A549 (cell line): ENCODE measurements around the gene PBX2. TPM values are rescaled to one million over a fixed set of nuclear protein-coding genes. Genes with fewer than 3 reads are reported as not detected.

ENCODE experiments used
- ATAC-seq, 2 experiments: fragments of 200-7000 bp in 1 of 2; fragments of >200 bp in 1 of 2; cut with Nextera tagmentation in 1 of 2; cut with Tn5 transposase in 1 of 2; 3 replicates each; pipeline versions ENCODE4 v1.8.0 to v1.9.1; 2018 to 2020; ENCODE audit warnings: mild to moderate bottlenecking in 1 of 2, moderate library complexity in 1 of 2
- CTCF ChIA-PET: fragments of 300-600 bp; sonication (Branson Sonifier 250); formaldehyde crosslinking; extraction: SDS; loops from one replicate; lab custom pipeline; 2021; ENCODE audit warnings: antibody characterized with exemption, inconsistent platforms; lab: Yijun Ruan, JAX
- POLR2A ChIA-PET: fragments of 350-600 bp; formaldehyde crosslinking; extraction: SDS; loops from one replicate; lab custom pipeline; 2021; ENCODE audit warnings: antibody characterized with exemption, inconsistent platforms; lab: Yijun Ruan, JAX
- DNase-seq, 2 experiments: peaks; one replicate each; pipeline versions ENCODE4 v3.0.0 to v3.0.0-alpha.2; 2011 to 2016; ENCODE audit warnings: low read depth in 1 of 2, low spot score in 1 of 2
- FAIRE-seq: peaks from 2 replicates; lab custom pipeline; 2011; peaks lifted over from hg19 to GRCh38; lab: Jason Lieb, UNC
- H3K27ac ChIP-seq, 2 experiments: fragments of >200 bp; sonication (Bioruptor Twin); formaldehyde crosslinking; 3 replicates each; pipeline ENCODE4 v1.5.1; 2016 to 2017
- H3K4me1 ChIP-seq: fragments of >200 bp; sonication (Bioruptor Twin); formaldehyde crosslinking; 3 replicates; pipeline ENCODE4 v1.6.1; 2016
- H3K4me2 ChIP-seq: fragments of >200 bp; sonication (Bioruptor Twin); formaldehyde crosslinking; 3 replicates; pipeline ENCODE4 v1.6.1; 2016
- H3K4me3 ChIP-seq: fragments of >200 bp; sonication (Bioruptor Twin); formaldehyde crosslinking; 3 replicates; pipeline ENCODE4 v1.5.1; 2016
- H3K9me3 ChIP-seq: fragments of >200 bp; sonication (Bioruptor Twin); formaldehyde crosslinking; 3 replicates; pipeline ENCODE4 v1.6.1; 2016
- CHD2 ChIP-seq: fragments of 150-350 bp; IDR thresholded peaks from 2 replicates; pipeline ENCODE4 v1.6.1; 2014; ENCODE audit warnings: low read length; ENCODE audit not compliant: partially characterized antibody
- CHD4 ChIP-seq: fragments of 200-600 bp; sonication (generic); IDR thresholded peaks from 2 replicates; pipeline ENCODE4 v1.6.1; 2016; ENCODE audit warnings: antibody characterized with exemption, mild to moderate bottlenecking, borderline replicate concordance
- EHF ChIP-seq: fragments of 250-450 bp; sonication (Bioruptor Pico); IDR thresholded peaks from 2 replicates; pipeline ENCODE4 v1.5.0; 2020; ENCODE audit warnings: mild to moderate bottlenecking
- EHMT2 ChIP-seq: fragments of 200-600 bp; sonication (generic); IDR thresholded peaks from 2 replicates; pipeline ENCODE4 v1.6.1; 2016; ENCODE audit warnings: antibody characterized with exemption, low read depth, mild to moderate bottlenecking, moderate library complexity
- FOSB ChIP-seq: fragments of 250-450 bp; sonication (Bioruptor Pico); IDR thresholded peaks from 2 replicates; pipeline ENCODE4 v1.5.0; 2020; ENCODE audit warnings: mild to moderate bottlenecking, moderate library complexity
- FOSL2 ChIP-seq, 2 experiments: fragments of 450-650 bp in 1 of 2; fragments of >200 bp in 1 of 2; sonication (Bioruptor Twin) in 1 of 2; formaldehyde crosslinking; IDR thresholded peaks; 2 replicates each; pipeline versions ENCODE4 v1.5.0 to v1.6.1; 2016 to 2020; ENCODE audit warnings: mild to moderate bottlenecking in 1 of 2, moderate library complexity in 1 of 2
- HOXB5 ChIP-seq: fragments of 250-450 bp; sonication (Bioruptor Pico); IDR thresholded peaks from 2 replicates; pipeline ENCODE4 v1.5.0; 2020; ENCODE audit warnings: mild to moderate bottlenecking, moderate library complexity
- JUNB ChIP-seq: fragments of >200 bp; sonication (Bioruptor Twin); formaldehyde crosslinking; IDR thresholded peaks from 2 replicates; pipeline ENCODE4 v1.6.1; 2016
- KDM5A ChIP-seq: fragments of 200-600 bp; sonication (generic); IDR thresholded peaks from 2 replicates; pipeline ENCODE4 v1.6.1; 2016; ENCODE audit warnings: antibody characterized with exemption, mild to moderate bottlenecking
- MAFK ChIP-seq: fragments of 450-650 bp; IDR thresholded peaks from 2 replicates; pipeline ENCODE4 v1.6.1; 2014; ENCODE audit not compliant: partially characterized antibody
- MAZ ChIP-seq: fragments of 150-350 bp; IDR thresholded peaks from 2 replicates; pipeline ENCODE4 v1.6.1; 2014; ENCODE audit warnings: antibody characterized with exemption, low read depth, low read length, borderline replicate concordance
- MYC ChIP-seq: IDR thresholded peaks from 2 replicates; pipeline ENCODE4 v1.6.1; 2012; ENCODE audit warnings: mild to moderate bottlenecking, inconsistent platforms, low read length, improper control_type of control experiment, borderline replicate concordance
- NFE2L2 ChIP-seq: fragments of 150-350 bp; conservative IDR thresholded peaks from 2 replicates; pipeline ENCODE4 v1.6.1; 2014; ENCODE audit warnings: low read length
- NPAS2 ChIP-seq: fragments of 250-450 bp; sonication (Bioruptor Pico); IDR thresholded peaks from 2 replicates; pipeline ENCODE4 v1.8.0; 2022; ENCODE audit warnings: mild to moderate bottlenecking, moderate library complexity, borderline replicate concordance
- NR3C1 ChIP-seq: fragments of >200 bp; sonication (Bioruptor Twin); formaldehyde crosslinking; IDR thresholded peaks from 3 replicates; pipeline ENCODE4 v1.6.1; 2017
- PHF8 ChIP-seq: fragments of 200-600 bp; sonication (generic); IDR thresholded peaks from 2 replicates; pipeline ENCODE4 v1.6.1; 2016; ENCODE audit warnings: low read depth, mild to moderate bottlenecking, antibody characterized with exemption, moderate library complexity, borderline replicate concordance
- RARB ChIP-seq: fragments of 250-450 bp; sonication (Bioruptor Pico); IDR thresholded peaks from 2 replicates; pipeline ENCODE4 v1.8.0; 2021; ENCODE audit warnings: mild to moderate bottlenecking, moderate library complexity
- SMC3 ChIP-seq: fragments of >200 bp; sonication (Bioruptor Twin); formaldehyde crosslinking; IDR thresholded peaks from 3 replicates; pipeline ENCODE4 v1.6.1; 2018; ENCODE audit warnings: inconsistent platforms
- WGBS: methylation state at CpG from one replicate; pipeline ENCODE4 v1.1.6; 2017; ENCODE audit errors: missing lambda C conversion rate; 5-methylcytosine and 5-hydroxymethylcytosine counted together
- polyA plus RNA-seq, 4 experiments: library from polyadenylated mRNA; depleted of rRNA in 3 of 4; stranded (reverse); fragments of >200 nt; fragmentation: RNase III in 1 of 4; extraction: RNeasy Plus Mini Kit Qiagen cat#74134 plus additional on column Dnase treatment in 1 of 4; gene quantifications; 2 replicates in 3 of 4; 3 replicates in 1 of 4; pipeline ENCODE4 v1.2.3, GENCODE V29; 2011 to 2017
- TF ChIP-seq, protein P1 (sequence below): fragments of 200-600 bp; sonication (generic); IDR thresholded peaks from 2 replicates; pipeline ENCODE4 v1.6.1; 2016; ENCODE audit warnings: antibody characterized with exemption, mild to moderate bottlenecking, moderate library complexity
- TF ChIP-seq, protein P2 (sequence below): fragments of >200 bp; sonication (Bioruptor Twin); formaldehyde crosslinking; IDR thresholded peaks from 3 replicates; pipeline ENCODE4 v1.6.1; 2016
- TF ChIP-seq, protein P3 (sequence below): IDR thresholded peaks from 2 replicates; pipeline ENCODE4 v1.6.1; 2012
- TF ChIP-seq, protein P4 (sequence below): fragments of 250-450 bp; sonication (Bioruptor Pico); IDR thresholded peaks from 2 replicates; pipeline ENCODE4 v1.5.0; 2020; ENCODE audit warnings: low read depth, mild to moderate bottlenecking, moderate library complexity
- TF ChIP-seq, protein P5 (sequence below): fragments of 150-350 bp; IDR thresholded peaks from 2 replicates; pipeline ENCODE4 v1.6.1; 2014; ENCODE audit warnings: low read depth, mild to moderate bottlenecking, low read length
- TF ChIP-seq, protein P6 (sequence below): fragments of 250-450 bp; sonication (Bioruptor Pico); IDR thresholded peaks from 2 replicates; pipeline ENCODE4 v1.5.0; 2021; ENCODE audit warnings: mild to moderate bottlenecking, moderate library complexity, borderline replicate concordance
- TF ChIP-seq, protein P7 (sequence below): fragments of >200 bp; sonication (Bioruptor Twin); formaldehyde crosslinking; IDR thresholded peaks from 2 replicates; pipeline ENCODE4 v1.6.1; 2016

PBX2 gene
- polyA plus RNA-seq, 2 of the 4 experiments (the other 2 are of a cell fraction): 27.0 to 30.8 TPM

DNA sequence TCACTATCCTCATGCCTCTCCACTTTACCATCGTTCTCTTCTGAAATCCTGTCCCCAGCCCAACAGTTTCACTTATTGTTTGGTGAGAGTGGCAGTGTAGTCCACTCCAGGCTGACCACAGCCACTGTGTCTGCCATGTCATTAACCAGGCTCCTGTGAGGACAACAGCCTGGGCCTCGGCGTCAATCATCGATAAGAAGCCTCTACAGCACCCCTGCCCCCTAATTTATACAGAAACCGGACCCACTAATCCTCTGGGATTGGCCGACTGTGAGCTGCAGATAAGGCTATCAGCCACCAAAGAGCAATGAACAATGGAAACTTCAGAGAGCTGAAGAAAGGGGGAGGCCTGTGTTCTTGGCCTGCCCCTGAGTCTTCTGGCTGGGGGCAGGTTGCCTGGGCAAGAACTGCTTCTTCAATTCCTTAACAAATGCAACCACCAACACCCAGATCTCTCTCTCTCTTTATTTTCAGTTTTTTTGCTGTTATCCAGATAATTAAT lies 22.2 kb downstream of the PBX2 start:
- ATAC-seq (no peak), DNase-seq (no peak), FAIRE-seq (no peak)
- H3K4me1 ChIP-seq: no peaks in the 10 kb centered on the region
- ChIA-PET POLR2A (interaction anchor here (1.3 kb wide), 1 partner anchor 40 kb away, joined by 3 read pairs; the partner anchor contains the start of gene ATF6B), CTCF (no interaction called here)
- TF ChIP-seq NPAS2 (CRISPR knock-in tag): no peak
- TF ChIP-seq, protein P1, sequence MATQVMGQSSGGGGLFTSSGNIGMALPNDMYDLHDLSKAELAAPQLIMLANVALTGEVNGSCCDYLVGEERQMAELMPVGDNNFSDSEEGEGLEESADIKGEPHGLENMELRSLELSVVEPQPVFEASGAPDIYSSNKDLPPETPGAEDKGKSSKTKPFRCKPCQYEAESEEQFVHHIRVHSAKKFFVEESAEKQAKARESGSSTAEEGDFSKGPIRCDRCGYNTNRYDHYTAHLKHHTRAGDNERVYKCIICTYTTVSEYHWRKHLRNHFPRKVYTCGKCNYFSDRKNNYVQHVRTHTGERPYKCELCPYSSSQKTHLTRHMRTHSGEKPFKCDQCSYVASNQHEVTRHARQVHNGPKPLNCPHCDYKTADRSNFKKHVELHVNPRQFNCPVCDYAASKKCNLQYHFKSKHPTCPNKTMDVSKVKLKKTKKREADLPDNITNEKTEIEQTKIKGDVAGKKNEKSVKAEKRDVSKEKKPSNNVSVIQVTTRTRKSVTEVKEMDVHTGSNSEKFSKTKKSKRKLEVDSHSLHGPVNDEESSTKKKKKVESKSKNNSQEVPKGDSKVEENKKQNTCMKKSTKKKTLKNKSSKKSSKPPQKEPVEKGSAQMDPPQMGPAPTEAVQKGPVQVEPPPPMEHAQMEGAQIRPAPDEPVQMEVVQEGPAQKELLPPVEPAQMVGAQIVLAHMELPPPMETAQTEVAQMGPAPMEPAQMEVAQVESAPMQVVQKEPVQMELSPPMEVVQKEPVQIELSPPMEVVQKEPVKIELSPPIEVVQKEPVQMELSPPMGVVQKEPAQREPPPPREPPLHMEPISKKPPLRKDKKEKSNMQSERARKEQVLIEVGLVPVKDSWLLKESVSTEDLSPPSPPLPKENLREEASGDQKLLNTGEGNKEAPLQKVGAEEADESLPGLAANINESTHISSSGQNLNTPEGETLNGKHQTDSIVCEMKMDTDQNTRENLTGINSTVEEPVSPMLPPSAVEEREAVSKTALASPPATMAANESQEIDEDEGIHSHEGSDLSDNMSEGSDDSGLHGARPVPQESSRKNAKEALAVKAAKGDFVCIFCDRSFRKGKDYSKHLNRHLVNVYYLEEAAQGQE: no peak
- TF ChIP-seq CHD2: no peak
- no peak for TF ChIP-seq SMC3
- TF ChIP-seq HOXB5 (CRISPR knock-in tag): no peak
- TF ChIP-seq JUNB: no peak
- no peak for TF ChIP-seq PHF8
- TF ChIP-seq MAFK: no peak
- H3K9me3 ChIP-seq: no peaks in the 10 kb centered on the region
- no peak overlapping the region for H3K27ac ChIP-seq
- no peak overlapping the region for H3K4me2 ChIP-seq
- WGBS: 92% methylated on average over 4 of the region's 6 CpGs
- no peak overlapping the region for H3K4me3 ChIP-seq

DNA sequence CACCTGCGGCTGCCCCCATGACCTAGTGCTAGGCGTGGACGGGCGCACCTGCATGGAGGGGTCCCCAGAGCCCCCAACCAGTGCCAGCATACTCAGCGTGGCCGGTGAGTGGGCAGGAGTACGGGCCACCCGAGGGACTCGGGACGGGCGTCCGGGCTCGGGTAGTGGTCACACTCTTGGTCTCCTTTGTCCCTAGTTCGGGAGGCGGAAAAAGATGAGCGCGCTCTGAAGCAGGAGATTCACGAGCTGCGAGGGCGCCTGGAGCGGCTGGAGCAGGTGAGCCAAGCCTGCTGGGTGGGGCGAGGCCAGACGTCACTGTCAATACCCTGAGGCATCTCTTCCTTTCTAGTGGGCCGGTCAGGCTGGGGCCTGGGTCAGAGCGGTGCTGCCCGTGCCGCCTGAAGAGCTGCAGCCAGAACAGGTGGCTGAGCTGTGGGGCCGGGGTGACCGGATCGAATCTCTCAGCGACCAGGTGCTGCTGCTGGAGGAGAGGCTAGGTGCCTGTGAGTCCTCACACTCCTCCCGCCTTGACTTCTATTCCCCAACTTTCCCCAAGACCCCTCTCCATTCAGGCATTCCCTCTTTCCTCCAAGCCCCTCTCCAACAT lies 22.7 kb downstream of the PBX2 start:
- ATAC-seq (no peak), FAIRE-seq (no peak), DNase-seq (no peak)
- Histone ChIP-seq H3K9me3 (no peaks in the 10 kb centered on the region), H3K4me2 (no peak overlapping the region), H3K4me3 (no peak overlapping the region), H3K27ac (no peak overlapping the region), H3K4me1 (no peaks in the 10 kb centered on the region)
- ChIA-PET CTCF (no interaction called here), POLR2A (interaction anchor here (1.3 kb wide), 1 partner anchor 39 kb away, joined by 3 read pairs; the partner anchor contains the start of gene ATF6B)
- 87% methylated on average over 31 of the region's 32 CpGs for WGBS
- TF ChIP-seq MAZ (no peak), NFE2L2 (no peak), RARB (CRISPR knock-in tag) (no peak), EHMT2 (no peak), FOSB (CRISPR knock-in tag) (no peak), FOSL2 (IDR thresholded peaks at IDR 0.05) (no peak), FOSL2 (CRISPR knock-in tag; IDR thresholded peaks at IDR 0.05) (no peak), KDM5A (no peak), MYC (no peak), CHD4 (no peak), EHF (no peak), SMC3 (no peak), NR3C1 (no peak)
- TF ChIP-seq, protein P2, sequence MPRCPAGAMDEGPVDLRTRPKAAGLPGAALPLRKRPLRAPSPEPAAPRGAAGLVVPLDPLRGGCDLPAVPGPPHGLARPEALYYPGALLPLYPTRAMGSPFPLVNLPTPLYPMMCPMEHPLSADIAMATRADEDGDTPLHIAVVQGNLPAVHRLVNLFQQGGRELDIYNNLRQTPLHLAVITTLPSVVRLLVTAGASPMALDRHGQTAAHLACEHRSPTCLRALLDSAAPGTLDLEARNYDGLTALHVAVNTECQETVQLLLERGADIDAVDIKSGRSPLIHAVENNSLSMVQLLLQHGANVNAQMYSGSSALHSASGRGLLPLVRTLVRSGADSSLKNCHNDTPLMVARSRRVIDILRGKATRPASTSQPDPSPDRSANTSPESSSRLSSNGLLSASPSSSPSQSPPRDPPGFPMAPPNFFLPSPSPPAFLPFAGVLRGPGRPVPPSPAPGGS: no peak
- TF ChIP-seq, protein P3, sequence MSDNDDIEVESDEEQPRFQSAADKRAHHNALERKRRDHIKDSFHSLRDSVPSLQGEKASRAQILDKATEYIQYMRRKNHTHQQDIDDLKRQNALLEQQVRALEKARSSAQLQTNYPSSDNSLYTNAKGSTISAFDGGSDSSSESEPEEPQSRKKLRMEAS: no peak
- TF ChIP-seq, protein P4, sequence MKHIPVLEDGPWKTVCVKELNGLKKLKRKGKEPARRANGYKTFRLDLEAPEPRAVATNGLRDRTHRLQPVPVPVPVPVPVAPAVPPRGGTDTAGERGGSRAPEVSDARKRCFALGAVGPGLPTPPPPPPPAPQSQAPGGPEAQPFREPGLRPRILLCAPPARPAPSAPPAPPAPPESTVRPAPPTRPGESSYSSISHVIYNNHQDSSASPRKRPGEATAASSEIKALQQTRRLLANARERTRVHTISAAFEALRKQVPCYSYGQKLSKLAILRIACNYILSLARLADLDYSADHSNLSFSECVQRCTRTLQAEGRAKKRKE (CRISPR knock-in tag): no peak
- TF ChIP-seq, protein P5, sequence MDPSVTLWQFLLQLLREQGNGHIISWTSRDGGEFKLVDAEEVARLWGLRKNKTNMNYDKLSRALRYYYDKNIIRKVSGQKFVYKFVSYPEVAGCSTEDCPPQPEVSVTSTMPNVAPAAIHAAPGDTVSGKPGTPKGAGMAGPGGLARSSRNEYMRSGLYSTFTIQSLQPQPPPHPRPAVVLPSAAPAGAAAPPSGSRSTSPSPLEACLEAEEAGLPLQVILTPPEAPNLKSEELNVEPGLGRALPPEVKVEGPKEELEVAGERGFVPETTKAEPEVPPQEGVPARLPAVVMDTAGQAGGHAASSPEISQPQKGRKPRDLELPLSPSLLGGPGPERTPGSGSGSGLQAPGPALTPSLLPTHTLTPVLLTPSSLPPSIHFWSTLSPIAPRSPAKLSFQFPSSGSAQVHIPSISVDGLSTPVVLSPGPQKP: no peak
- TF ChIP-seq, protein P6, sequence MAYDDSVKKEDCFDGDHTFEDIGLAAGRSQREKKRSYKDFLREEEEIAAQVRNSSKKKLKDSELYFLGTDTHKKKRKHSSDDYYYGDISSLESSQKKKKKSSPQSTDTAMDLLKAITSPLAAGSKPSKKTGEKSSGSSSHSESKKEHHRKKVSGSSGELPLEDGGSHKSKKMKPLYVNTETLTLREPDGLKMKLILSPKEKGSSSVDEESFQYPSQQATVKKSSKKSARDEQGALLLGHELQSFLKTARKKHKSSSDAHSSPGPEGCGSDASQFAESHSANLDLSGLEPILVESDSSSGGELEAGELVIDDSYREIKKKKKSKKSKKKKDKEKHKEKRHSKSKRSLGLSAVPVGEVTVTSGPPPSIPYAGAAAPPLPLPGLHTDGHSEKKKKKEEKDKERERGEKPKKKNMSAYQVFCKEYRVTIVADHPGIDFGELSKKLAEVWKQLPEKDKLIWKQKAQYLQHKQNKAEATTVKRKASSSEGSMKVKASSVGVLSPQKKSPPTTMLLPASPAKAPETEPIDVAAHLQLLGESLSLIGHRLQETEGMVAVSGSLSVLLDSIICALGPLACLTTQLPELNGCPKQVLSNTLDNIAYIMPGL (CRISPR knock-in tag): no peak
- TF ChIP-seq, protein P7, sequence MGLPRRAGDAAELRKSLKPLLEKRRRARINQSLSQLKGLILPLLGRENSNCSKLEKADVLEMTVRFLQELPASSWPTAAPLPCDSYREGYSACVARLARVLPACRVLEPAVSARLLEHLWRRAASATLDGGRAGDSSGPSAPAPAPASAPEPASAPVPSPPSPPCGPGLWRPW: no peak
